ENCODE data around the gene RB1. TPM values are rescaled to one million over a fixed set of nuclear protein-coding genes. Genes with fewer than 3 reads are reported as not detected.

Gene RB1
- total RNA-seq, 1 donor from 2014 or later: 36.2 TPM

DNA sequence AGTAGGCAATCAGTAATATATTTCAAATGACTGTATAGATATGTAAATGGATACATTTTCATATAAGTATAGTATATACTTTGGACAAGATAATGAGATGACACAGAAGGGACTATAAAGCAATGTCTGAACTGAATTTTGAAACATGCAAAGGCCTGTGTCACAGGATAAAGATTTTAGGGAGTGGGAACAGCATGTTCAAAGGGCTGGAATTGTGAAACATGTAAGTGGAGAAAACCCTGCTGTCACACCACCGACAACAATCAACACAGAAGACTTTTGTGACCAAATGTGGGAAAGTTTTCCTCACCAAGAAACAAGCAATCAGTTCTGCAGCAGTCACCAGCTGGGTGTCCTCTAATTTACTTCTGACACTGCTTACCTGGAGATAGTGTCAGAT, 66.4 kb downstream of the RB1 start:
- TF ChIP-seq, protein P1, sequence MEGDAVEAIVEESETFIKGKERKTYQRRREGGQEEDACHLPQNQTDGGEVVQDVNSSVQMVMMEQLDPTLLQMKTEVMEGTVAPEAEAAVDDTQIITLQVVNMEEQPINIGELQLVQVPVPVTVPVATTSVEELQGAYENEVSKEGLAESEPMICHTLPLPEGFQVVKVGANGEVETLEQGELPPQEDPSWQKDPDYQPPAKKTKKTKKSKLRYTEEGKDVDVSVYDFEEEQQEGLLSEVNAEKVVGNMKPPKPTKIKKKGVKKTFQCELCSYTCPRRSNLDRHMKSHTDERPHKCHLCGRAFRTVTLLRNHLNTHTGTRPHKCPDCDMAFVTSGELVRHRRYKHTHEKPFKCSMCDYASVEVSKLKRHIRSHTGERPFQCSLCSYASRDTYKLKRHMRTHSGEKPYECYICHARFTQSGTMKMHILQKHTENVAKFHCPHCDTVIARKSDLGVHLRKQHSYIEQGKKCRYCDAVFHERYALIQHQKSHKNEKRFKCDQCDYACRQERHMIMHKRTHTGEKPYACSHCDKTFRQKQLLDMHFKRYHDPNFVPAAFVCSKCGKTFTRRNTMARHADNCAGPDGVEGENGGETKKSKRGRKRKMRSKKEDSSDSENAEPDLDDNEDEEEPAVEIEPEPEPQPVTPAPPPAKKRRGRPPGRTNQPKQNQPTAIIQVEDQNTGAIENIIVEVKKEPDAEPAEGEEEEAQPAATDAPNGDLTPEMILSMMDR (IDR thresholded peaks at IDR 0.05; ENCODE audit: unreplicated experiment): no peak
- Mint-ChIP-seq H3K9me3 (ENCODE audit: unreplicated experiment) (no peaks in the 10 kb centered on the region), H3K4me3 (ENCODE audit: unreplicated experiment) (no peak overlapping the region), H3K36me3 (ENCODE audit: low read depth, unreplicated experiment) (peaks cover 24% of the 10 kb centered on the region), H3K4me1 (ENCODE audit: unreplicated experiment) (peaks cover 8% of the 10 kb centered on the region), H3K27me3 (ENCODE audit: unreplicated experiment) (peaks cover 2% of the 10 kb centered on the region), H3K27ac (ENCODE audit: unreplicated experiment) (no peak overlapping the region)
- DNase-seq (ENCODE audit: low spot score): no peak

DNA sequence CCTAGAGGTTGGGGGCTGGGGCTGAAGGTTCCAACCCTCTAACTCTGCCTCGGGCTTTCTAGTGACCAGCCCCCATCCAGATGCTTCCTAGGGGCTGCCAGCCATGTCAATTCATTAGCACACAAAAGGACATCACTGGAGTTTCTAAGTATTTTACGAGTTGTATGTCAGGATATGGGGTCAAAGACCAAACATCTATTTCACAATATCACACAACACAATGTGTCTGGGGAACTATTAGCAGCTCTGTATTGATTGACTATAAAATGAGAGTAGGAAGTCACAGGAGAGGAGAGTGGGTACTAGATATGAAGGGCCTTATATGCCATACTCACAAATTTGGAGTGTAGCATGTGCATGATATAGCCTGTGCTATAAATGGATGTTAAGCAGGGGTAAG, 67.3 kb downstream of the RB1 start:
- Mint-ChIP-seq H3K4me1 (ENCODE audit: unreplicated experiment) (peaks cover 8% of the 10 kb centered on the region), H3K27ac (ENCODE audit: unreplicated experiment) (no peak overlapping the region), H3K9me3 (ENCODE audit: unreplicated experiment) (no peaks in the 10 kb centered on the region), H3K27me3 (ENCODE audit: unreplicated experiment) (peaks cover 2% of the 10 kb centered on the region), H3K4me3 (ENCODE audit: unreplicated experiment) (no peak overlapping the region), H3K36me3 (ENCODE audit: low read depth, unreplicated experiment) (peaks cover 27% of the 10 kb centered on the region)
- DNase-seq (ENCODE audit: low spot score): no peak
- TF ChIP-seq, protein P1 (IDR thresholded peaks at IDR 0.05; ENCODE audit: unreplicated experiment): no peak

DNA sequence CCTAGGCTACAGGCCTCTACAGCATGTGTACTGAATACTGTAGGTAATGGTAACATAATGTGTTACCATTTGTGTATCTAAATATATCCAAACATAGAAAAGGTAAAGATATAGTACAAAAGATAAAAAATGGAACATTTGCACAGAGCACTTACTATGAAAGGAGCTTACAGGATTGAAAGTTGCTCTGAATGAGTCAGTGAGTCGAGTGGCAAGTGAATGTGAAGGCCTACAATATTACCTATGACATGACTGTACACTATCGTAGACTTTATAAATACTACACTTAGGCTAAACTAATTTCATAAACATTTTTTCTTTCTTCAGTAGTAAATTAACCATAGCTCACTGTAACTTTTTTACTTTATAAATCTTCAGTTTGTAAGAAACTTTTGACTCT, 74.3 kb downstream of the RB1 start:
- H3K4me1 Mint-ChIP-seq (ENCODE audit: unreplicated experiment): peaks cover 3% of the 10 kb centered on the region
- no peaks in the 10 kb centered on the region for H3K27me3 Mint-ChIP-seq (ENCODE audit: unreplicated experiment)
- peaks cover 18% of the 10 kb centered on the region for H3K36me3 Mint-ChIP-seq (ENCODE audit: low read depth, unreplicated experiment)
- no peaks in the 10 kb centered on the region for H3K9me3 Mint-ChIP-seq (ENCODE audit: unreplicated experiment)
- H3K4me3 Mint-ChIP-seq (ENCODE audit: unreplicated experiment): no peak overlapping the region
- TF ChIP-seq, protein P1 (IDR thresholded peaks at IDR 0.05; ENCODE audit: unreplicated experiment): no peak
- no peak overlapping the region for H3K27ac Mint-ChIP-seq (ENCODE audit: unreplicated experiment)
- no peak for DNase-seq (ENCODE audit: low spot score)

DNA sequence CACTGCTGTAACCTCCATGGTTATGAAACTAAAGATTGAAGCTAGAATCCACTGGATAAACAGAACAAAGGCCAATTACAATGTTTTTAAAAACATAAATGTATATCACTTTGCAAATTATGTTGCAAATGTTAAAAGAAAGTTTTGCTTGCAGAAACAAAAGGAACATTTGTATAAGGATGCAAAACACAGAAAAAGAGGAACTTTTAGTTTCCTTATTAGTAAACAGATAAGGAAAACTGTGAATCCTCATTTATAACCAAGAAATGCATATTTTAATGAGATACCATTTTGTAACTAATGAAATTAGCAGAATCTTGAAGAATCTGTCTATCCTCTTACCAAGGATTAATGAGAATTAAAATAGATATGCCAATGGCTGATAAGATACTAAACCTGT, 77.0 kb downstream of the RB1 start:
- Mint-ChIP-seq H3K27ac (ENCODE audit: unreplicated experiment) (no peak overlapping the region), H3K36me3 (ENCODE audit: low read depth, unreplicated experiment) (peaks cover 13% of the 10 kb centered on the region), H3K4me3 (ENCODE audit: unreplicated experiment) (no peak overlapping the region), H3K9me3 (ENCODE audit: unreplicated experiment) (no peaks in the 10 kb centered on the region), H3K27me3 (ENCODE audit: unreplicated experiment) (no peaks in the 10 kb centered on the region), H3K4me1 (ENCODE audit: unreplicated experiment) (peaks cover 3% of the 10 kb centered on the region)
- TF ChIP-seq, protein P1 (IDR thresholded peaks at IDR 0.05; ENCODE audit: unreplicated experiment): no peak
- DNase-seq (ENCODE audit: low spot score): no peak

DNA sequence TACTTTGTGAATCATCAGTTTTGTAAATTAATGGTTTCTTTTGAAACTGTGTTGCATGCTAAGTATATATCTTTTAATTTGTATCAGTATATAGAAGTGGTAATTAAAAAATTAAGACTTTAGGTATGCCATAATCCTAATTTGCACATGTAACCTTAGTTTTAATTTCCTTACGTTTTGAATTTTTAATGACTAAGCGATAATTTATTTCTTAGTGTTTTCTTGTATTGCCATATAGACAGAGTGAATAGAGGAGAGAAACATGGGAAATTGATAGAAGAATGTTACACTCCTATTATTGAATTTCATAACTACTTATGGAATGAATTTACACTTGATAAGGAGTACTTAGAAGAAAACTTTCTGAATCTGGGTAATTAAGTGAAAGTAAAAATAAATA, 79.8 kb downstream of the RB1 start:
- TF ChIP-seq, protein P1 (IDR thresholded peaks at IDR 0.05; ENCODE audit: unreplicated experiment): no peak
- Mint-ChIP-seq H3K9me3 (ENCODE audit: unreplicated experiment) (no peaks in the 10 kb centered on the region), H3K4me1 (ENCODE audit: unreplicated experiment) (peaks cover 3% of the 10 kb centered on the region), H3K27me3 (ENCODE audit: unreplicated experiment) (peaks cover under 1% of the 10 kb centered on the region), H3K27ac (ENCODE audit: unreplicated experiment) (no peak overlapping the region), H3K4me3 (ENCODE audit: unreplicated experiment) (no peak overlapping the region), H3K36me3 (ENCODE audit: low read depth, unreplicated experiment) (peaks cover 14% of the 10 kb centered on the region)
- DNase-seq (ENCODE audit: low spot score): no peak

Measured in endothelial cell (in vitro differentiated cells).